NCI-H1048 (cell line): Measurements from ENCODE around the gene TTC22.

Experiments used
- DNase-seq: peaks from one replicate; lab custom pipeline; 2025; lab: John Stamatoyannopoulos, UW

Gene TTC22

GRCh38 chr1:54751426-54751825 is 49.7 kb downstream of the TTC22 start:
- DNase-seq: no peak

GRCh38 chr1:54750596-54750995 is 50.5 kb downstream of the TTC22 start:
- no peak for DNase-seq

GRCh38 chr1:54748094-54748835 is 52.9 kb downstream of the TTC22 start:
- DNase-seq: no peak

GRCh38 chr1:54745864-54746263 is 55.3 kb downstream of the TTC22 start:
- DNase-seq: no peak

- no peak for DNase-seq
Observed at GRCh38 chr1:54745274-54745673, 55.8 kb downstream of the TTC22 start.

- DNase-seq: no peak
Observed at GRCh38 chr1:54744696-54745095, 56.4 kb downstream of the TTC22 start.

GRCh38 chr1:54743416-54744226 is 57.5 kb downstream of the TTC22 start:
- no peak for DNase-seq

GRCh38 chr1:54742282-54742681 is 58.8 kb downstream of the TTC22 start:
- no peak for DNase-seq

- DNase-seq: no peak
Observed at GRCh38 chr1:54741531-54741930, 59.6 kb downstream of the TTC22 start.

GRCh38 chr1:54738244-54738643 is 62.9 kb downstream of the TTC22 start:
- DNase-seq: no peak

GRCh38 chr1:54736685-54737084 is 64.4 kb downstream of the TTC22 start:
- no peak for DNase-seq
